GM18520 (cell line): Measurements from ENCODE around the gene COQ7.
A peak's percentile ranks its signal among the peaks of the same experiment; 100 is the strongest.

Experiments used
- ATAC-seq: cut with Tn5 transposase; IDR thresholded peaks from one replicate; pipeline ENCODE4 v1.9.1; 2021; ENCODE audit not compliant: unreplicated experiment

COQ7 gene

DNA sequence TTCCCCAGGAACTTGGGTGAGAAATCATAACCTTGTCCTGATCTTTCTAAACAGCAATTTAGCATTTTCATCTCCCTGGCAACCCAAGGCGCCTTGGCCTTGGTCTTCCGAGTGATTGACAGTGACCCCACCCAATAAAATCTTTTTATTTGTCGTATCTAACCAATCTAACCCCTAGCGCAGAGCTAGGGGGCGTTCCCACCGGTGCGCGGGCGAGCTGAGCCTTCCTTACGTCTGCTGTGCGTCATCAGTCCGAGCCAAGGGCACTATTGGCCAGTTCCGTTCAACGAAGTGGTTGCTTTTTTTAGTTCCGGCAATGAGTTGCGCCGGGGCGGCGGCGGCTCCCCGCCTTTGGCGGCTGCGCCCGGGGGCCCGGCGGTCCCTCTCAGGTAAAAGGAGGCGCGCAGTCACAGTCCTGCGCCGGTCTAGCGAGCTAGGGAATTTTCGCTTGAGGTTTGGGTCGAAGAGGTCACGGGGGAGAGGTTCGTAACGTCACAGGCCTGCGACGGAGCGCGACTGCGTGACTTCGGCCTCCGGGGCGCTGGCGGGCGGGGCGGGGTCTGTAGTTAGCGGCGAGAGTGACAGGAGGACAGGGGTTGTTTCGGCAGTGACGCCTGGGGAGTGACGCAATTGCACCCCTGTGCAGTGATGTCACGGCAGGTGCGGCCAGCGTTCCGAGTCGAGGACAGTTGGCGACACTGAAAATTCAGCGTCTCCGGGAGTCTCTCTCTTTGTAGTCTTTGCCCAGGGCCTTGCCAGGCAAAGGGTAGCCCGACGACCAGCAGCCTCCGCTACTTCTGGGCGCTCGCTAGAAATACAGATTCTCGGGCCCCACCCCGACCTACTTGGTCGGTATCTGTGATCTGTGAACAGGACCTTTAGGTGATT is at the start of gene COQ7:
Gene COQ7, plus strand, starts transcription at position 266 of the 888 bp plus-strand sequence. Its CDS starts 51 bp downstream, at position 317.
- peak; percentile 92 for ATAC-seq

DNA sequence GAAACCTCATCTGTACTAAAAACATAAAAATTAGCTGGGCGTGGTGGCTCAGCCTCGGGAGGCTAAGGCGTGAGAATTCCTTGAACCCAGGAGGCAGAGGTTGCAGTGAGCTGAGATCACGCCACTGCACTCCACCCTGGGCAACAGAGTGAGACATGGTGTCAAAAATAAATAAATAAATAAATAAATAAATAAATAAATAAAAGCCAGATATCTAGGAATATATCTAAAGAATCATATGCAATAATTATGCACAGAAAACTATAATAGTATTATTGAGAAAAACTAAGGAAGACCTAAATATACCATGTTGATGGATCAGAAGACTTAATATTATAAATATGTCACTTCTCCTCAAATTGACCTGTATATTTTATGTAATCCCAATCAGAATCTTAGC is 46.7 kb upstream of the COQ7 start:
- ATAC-seq, result no peak

DNA sequence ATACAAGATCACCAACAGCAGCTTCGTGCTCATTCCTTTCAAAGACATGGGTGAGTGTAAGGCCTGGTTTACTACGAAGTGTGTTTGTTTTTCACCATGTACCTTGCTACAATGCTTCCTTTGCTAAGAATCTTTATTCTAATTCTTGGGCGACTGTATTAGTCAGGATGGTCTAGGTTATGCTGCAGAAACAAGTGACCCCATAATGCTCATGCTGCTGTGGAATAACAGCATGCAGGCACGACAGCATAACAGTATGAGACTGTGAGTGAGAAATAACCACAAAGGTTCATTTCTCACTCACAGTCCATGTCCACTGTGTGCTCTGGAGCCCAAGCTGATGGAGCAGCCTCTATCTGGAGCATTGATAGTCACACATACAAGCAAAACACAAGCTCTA is 45.7 kb upstream of the COQ7 start:
- no peak for ATAC-seq

DNA sequence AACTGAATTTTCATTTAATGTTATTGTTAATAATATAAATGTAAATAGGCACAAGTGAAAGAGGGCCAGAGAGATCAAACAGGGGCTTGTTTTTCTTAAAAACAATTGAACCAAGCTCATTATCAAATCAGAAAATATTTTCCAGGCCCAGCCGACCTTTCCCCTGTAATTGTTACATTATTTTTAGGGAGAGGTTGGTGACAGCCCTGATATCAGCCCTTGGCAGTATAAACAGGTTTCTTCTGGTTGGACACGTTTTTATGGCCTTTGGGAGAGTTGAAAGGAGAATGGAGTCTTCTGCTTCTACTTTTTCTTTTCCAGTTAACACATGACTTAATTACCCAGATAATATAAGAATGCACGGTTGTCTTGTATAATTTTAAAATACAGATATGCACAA is 40.0 kb upstream of the COQ7 start:
- no peak for ATAC-seq

DNA sequence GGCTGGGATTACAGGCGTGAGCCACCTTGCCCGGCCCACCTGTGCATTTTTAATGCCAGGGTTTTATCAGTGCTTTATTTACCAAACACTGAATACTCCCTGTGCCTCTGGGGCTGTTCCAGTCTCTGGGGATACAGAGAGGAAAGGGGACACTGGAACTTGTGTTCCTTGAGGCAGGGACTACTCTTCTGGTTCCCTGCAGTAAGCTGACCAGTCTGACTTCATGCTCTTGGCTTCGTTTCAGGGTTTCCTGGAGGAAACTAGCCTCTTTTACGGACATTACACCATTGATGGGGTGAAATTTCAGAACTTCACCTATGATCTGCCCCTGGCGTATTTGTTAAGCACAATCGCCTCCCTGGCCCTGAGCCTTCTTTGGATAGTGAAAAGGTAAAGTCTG is 37.4 kb upstream of the COQ7 start:
- no peak for ATAC-seq

DNA sequence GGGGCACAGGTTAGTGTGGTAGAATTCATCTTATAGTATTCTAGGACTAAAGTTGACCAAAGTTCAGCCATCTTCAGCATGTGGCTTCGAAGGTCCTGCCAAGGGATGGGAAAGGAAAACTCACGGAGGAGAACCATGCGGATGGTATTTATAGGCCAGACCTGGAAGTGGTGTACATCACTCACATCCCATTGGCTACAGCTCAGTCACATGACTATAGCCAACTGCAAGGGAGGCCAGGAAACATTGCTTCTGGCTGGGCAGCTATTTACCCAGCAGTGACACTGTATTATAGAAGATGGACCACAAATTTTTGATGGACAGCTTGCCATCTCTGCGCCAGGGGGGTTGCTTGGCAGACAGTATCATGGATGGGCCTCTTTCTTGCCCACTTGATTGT is 35.7 kb upstream of the COQ7 start:
- no peak for ATAC-seq

DNA sequence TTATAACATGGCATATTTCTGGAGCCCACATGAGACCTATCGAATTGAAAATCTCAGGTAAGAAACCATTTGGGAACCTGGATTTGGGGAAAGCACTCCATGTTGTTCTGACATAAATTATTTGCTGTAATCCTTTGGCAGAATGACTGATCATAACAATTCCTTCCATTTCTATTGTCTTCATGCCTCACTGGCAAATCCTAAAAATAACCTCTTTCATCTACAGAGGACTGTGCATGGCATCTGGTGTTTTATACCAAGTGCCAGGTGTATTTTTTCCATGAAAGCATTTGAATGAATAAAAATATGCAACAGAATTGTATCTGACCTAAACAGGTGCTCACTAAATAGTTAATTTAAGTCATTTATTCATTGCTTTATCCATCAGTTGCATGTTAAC is 33.7 kb upstream of the COQ7 start:
- no peak for ATAC-seq

DNA sequence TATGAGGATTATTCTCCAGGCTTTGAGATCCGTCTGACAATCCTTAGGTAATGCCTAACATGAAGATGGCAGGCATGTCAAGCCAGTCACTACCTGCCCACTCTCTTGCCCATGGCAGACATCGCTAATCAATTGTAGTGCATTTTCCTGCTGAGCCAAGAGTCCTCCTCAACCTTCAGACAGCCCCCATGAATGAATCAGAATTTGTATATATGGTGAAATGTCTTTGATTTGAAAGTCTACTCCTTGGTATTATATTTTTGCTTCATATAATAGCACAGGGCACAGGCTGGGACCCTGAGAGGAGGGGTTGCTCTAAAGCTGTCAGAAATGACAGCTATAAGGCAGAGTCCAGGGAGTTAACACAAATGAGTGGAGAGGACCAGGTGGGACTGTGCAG is 27.0 kb upstream of the COQ7 start:
- ATAC-seq, result no peak

DNA sequence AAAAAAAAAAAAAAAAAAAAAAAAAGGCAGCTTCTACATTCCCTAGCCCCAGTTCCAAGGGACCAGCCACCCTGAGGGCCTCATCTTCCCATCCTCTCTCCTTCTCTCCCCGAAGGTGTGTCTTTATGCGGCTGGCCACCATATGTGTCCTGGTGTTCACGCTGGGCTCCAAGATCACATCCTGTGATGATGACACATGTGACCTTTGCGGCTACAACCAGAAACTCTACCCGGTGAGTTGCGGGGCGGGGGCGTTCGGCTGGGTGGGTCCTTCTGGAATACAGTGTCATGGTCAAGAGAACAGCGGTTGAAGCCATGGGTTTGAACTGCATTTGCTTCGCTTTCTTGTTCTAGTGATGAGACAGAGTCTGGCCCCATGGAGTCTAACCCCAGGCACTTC is 22.6 kb upstream of the COQ7 start:
- no peak for ATAC-seq

DNA sequence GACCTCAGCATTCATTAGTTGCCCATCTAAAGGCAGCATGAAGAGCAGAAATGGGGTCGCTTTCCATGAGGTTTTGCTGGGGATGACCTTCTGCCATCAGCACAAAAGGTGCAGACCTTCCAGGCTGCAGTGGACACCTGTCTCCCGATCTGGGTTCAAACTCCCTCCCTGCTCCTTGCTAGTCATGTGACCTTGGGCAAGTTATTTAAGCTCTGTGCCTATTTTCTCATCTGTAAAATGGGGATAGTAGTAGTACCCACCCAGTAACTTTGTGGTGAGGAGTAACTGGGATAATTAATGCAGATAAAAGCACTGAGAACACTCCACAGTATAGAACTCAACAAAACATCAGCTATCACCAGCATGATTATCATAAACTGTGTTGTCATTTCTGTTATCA is 21.4 kb upstream of the COQ7 start:
- ATAC-seq, result no peak

DNA sequence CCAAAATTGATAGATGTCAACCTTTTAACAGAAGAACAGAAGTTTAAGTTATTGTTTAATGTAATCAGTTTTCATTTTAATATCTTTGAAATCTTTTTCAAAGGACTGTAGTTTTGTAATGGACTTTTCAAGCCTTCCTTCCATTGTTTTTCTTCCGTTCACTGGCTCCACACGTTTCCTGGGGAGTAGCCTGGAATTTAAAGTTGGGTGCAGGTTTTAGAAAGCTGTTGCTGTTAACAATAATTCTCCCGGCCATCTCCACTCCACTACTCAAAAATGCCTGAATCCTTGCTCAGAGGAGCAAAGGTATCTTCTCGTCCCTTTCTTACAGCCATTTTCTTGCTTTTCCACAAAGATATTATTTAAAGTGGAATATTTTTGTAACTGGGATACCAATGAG is 4.7 kb upstream of the COQ7 start:
- ATAC-seq, result no peak

DNA sequence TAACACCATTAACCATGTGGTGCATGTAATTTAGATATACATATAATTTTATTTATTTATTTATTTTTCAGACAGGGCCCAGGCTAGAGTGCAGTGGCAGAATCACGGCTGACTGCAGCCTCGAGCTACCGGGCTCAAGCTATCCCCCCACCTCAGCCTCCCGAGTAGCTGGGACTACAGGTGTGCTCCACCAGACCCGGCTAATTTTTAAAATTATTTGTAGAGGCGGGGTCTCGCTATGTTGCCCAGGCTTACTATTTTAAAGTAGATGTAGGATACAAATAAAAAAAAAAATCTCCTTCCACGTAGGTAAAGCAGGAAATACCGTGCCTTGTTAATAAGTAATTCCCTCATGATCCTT is 446 bp upstream of the COQ7 start:
- ATAC-seq, result no peak

DNA sequence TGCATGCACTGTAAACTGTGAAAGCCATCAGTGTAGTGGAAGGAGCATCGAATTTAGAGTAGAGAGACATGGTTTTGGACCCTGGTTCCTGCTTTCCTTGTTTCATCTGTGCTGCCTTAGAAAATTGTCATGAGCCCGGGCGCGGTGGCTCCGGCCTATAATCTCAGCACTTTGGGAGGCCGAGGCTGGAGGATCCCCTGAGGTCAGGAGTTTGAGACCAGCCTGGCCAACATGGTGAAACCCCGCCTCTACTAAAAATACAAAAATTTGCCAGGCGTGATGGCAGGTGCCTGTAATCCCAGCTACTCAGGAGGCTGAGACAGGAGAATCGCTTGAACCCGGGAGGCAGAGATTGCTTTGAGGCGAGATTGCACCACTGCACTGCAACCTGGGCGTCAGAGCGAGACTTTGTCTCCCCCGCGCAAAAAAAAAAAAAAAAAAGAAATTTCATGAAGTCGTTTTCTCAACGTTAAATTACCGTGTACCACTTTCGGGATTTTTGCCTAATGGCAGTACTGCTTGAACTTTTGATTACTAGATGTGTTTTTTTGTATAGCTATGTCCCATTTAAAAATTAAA is 912 bp downstream of the COQ7 start:
- no peak for ATAC-seq

DNA sequence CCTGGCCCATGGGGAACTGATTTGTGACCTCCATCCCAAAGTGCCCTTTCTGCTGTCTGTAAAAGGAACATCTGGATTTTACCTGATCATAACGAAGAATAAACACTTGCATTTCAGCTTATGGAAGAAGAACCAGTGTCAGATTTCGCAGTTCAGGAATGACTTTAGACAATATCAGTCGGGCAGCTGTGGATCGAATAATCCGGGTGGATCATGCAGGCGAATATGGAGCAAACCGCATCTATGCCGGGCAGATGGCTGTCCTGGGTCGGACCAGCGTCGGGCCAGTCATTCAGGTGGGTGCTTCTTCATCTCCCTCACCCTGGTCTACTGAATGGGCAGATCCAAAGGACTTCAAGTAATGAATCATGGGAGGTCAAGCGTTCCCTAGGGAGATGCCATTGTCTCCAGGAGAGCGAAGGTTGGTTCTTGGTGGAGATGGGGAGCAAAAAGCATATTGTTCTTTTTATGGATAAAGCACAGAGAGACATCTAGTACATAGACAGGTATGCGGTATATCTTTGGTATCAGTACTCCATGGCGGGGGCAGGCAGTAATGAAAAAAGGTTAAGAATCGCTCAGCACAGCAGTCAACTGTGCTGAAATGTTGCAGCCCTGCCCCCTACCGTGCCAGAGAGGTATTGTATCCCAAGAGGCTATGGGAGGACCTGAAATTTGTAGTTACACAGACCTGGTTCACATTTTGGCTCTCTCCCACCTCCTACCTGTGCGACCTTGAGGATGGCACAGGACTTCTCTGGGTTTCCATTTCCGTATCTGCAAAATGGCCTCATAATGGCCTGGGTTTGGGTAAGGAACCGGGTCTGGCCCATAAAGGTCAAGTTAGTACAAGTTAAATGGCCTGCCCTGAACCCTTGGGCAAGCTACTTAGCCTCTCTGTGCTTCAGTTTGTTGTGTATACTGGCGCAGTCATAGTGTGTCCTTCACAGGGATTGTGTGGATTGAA is 4.7 kb downstream of the COQ7 start:
- no peak for ATAC-seq

DNA sequence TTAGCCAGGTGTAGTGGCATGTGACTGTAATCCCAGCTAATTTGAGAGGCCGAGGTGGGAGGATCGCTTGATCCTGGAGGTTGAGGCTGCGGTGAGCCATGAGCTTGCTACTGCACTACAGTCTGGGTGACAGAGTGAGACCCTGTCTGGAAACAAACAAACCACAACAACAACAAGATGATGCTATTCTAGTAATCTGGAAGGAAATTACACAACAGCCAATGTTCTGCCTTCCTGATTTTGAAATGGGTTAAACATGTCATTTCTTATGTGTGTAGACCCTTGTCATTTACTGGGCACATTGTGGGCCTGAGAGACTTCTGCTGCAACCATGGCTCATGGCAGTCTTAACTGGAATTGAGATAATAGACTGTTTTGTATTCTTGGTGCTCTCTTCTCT is 5.9 kb downstream of the COQ7 start:
- ATAC-seq, result no peak

DNA sequence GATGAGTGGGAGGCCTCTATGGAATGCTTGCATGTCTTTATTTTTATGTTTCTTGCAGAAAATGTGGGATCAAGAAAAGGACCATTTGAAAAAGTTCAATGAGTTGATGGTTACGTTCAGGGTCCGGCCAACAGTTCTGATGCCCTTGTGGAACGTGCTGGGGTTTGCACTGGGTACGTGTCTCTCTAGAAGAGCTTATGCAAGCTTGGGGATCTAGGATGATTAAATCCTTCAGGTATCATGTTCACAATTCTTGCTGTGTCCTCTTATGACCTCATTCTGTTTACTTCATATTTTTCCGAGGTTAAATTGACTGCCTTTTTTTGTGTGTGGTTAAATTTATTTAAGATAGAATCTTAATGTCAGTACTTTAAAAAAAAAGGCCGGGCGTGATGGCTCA is 6.4 kb downstream of the COQ7 start:
- no peak for ATAC-seq

DNA sequence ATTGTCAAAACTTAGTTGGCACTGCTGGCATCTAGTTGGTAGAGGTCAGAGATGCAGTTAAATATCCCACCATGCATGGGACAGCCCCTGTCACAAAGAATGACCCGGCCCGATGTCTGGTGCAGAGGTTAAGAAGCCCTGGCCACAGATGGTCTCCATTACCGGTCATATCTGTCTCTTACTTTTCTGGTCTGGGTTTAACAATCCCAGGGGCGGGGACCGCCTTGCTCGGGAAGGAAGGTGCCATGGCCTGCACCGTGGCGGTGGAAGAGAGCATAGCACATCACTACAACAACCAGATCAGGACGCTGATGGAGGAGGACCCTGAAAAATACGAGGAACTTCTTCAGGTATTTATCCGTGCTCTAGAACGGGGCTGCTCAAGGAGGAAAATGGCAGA is 8.1 kb downstream of the COQ7 start:
- ATAC-seq, result no peak

DNA sequence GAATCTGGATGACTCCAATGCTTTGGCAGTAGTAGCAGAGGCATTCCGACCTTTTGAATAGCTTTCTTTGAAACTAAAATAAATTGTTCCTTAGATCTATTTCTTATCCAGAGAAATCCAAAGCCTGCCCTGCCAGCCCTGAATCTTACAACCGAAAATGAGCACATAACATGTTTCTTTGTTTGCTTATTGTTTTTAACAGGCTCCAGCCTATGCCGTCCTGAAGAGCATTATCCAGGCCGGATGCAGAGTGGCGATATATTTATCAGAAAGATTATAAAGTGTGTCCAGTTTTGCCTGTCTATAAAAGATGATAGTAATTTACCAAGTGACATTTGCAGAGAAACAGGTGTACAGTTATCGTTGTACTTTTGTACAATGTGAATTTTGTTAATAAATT is 10.5 kb downstream of the COQ7 start:
- no peak for ATAC-seq

DNA sequence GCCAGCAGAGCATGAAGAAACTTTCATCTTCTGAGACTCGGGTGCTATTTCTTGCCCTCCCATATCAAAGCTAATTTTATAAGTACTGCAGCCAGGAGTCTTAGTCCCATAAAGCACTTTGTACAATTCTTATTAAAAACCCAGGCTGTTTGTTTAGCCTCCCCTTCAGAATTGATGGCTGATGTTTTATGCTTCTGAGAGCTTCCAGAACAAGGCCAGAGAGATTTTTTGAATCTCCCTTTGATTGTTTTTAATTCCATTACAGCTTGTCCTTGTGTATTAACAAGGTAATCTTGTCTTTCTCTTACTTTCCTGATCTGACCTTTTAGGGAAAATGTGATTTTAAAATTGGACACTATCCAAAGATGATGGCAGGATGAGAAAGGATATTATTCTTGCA is 16.3 kb downstream of the COQ7 start:
- no peak for ATAC-seq

DNA sequence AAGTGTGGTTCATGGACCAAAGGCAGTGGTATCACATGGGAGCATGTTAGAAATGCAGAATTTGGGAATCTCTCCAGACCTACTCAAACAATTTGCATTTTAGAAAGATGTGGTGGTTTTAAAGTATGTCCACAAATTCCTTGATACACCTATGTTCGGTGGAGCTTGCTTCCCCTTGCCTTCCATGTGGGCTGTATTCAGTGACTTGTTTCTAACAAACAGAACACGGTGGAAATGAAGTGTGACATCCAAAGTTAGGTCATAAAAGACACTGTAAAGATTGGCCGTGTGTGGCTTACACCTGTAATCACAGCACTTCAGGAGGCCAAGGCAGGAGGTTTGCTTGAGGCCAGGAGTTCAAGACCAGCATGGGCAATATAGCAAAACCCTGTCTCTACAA is 16.7 kb downstream of the COQ7 start:
- no peak for ATAC-seq

DNA sequence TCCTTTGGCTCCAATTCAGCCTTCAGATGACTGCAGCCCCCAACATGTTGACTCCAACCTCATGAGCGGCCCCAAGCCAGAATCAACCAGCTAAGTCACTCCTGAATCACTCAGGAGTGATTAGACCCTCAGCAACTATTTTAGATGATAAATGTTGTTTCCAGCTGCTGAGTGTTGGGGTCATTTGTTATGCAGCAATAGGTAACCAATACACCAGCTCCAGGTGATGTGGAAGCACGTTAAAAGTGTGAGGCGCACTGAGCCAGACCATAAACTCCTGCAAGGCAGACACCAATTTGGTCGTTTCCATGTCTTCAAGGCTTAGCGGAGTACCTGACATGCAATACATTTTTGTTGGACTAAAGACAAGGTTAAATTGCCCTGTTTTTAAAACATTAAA is 17.5 kb downstream of the COQ7 start:
- no peak for ATAC-seq
